Left colon (tissue), 2 donors: ENCODE results near the gene SGO1. TPM values are rescaled to one million over a fixed set of nuclear protein-coding genes. Genes with fewer than 3 reads are reported as not detected.

ENCODE experiments used
- ATAC-seq: fragments of 200-7000 bp; cut with Tn5 transposase; one replicate; pipeline ENCODE4 v1.9.1; 2020; ENCODE audit warnings: mild to moderate bottlenecking, moderate library complexity
- DNase-seq, 2 donors: peaks; one replicate each; pipeline ENCODE4 v3.0.0-alpha.2; 2020
- intact Hi-C, 2 donors: fragments of 100-400 bp; cut with DNase I in 1 of 2; cut with micrococcal nuclease in 1 of 2; formaldehyde crosslinking; loops; one replicate each; pipeline versions ENCODE4 v1.11.2 to v1.14.0; 2022; cut with DNase I, micrococcal nuclease
- microRNA-seq, 2 donors: library from miRNA; unstranded; fragments of <30 nt; microRNA quantifications; one replicate each; pipeline versions ENCODE4 v1.1.0 to v1.2.0, GENCODE V29; 2020
- total RNA-seq, 2 donors: library from RNA; stranded (reverse); fragmentation: NEBNext Ultra II Directional; extraction: Animal tissue kit (Norgen Biotek cat#: 25700); gene quantifications; one replicate each; pipeline ENCODE4 v1.2.1, GENCODE V29; 2021
- donor health status: DM: no; HTN: no; CAD: no.
- donor health status: DM: yes; HTN: yes; CAD: no.

Gene SGO1
- total RNA-seq, 2 donors from 2014 or later = 2.8 to 4.8 TPM

GRCh38 chr3:20121088-20121487 lies 64.9 kb downstream of the SGO1 start:
- intact Hi-C loops = no loop called here
- ATAC-seq = no peak
- DNase-seq = no peak

Small RNA genes within 50 kb of the gene (microRNA-seq; reads per million reads assigned to microRNA genes)
- gene MIR3135A = 0 reads per million in 2 donors

Other genes starting within 250 kb of the SGO1 start
- gene RAB5A, start 239.1 kb downstream of the SGO1 start, total RNA-seq = 10 to 100 TPM; 67.1 to 75.5 TPM
- gene PP2D1, start 173.9 kb downstream of the SGO1 start, total RNA-seq = not detected
- gene KAT2B, start 145.8 kb downstream of the SGO1 start, total RNA-seq = 10 to 100 TPM; 26.6 to 28.8 TPM